GM18511 (cell line): ENCODE measurements around the gene ALDH8A1.
"Not testable (repeated sequence)": the region's sequence is repeated elsewhere in the genome, so short reads cannot be mapped to it uniquely, and the experiment has no call there.

ENCODE experiments used
- ATAC-seq: cut with Tn5 transposase; IDR thresholded peaks from one replicate; pipeline ENCODE4 v1.9.1; 2021; ENCODE audit warnings: mild to moderate bottlenecking, moderate library complexity; ENCODE audit not compliant: unreplicated experiment

Gene ALDH8A1

DNA sequence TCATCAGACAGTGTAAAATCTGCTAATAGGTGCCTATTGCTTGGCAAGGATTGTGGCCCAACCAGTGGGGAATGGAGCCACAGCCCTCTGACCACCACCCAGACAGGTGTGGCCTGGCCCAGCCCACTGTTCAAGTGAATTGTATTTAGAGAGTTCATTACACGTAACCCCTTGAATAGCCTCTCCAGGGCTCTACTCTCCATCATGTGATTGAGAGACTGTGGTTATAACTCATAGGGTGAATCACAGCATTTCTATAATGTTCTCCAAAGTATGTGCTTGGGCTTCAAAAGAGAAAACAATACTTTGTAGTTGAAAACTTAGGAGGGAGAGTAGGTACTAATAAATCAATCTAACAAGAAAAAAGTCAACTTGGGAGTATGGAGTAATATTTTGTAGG is 38.4 kb downstream of the ALDH8A1 start:
- ATAC-seq = no peak

DNA sequence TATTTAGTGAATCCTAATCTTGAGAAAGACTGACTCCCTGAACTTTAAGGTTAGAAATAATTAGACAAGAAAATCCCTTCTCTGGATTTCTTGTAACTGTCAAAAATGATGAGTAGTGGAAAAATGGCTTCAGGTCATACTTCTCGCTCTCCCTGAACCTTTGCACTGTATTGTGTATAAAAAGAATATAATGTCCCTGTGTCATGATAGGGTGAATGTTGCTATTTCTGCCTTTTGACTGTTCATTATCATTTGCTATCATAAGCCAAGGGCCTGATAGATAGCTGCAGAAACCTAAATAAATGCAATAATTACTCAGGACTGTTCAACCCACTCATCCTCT is 39.3 kb downstream of the ALDH8A1 start:
- no peak for ATAC-seq

DNA sequence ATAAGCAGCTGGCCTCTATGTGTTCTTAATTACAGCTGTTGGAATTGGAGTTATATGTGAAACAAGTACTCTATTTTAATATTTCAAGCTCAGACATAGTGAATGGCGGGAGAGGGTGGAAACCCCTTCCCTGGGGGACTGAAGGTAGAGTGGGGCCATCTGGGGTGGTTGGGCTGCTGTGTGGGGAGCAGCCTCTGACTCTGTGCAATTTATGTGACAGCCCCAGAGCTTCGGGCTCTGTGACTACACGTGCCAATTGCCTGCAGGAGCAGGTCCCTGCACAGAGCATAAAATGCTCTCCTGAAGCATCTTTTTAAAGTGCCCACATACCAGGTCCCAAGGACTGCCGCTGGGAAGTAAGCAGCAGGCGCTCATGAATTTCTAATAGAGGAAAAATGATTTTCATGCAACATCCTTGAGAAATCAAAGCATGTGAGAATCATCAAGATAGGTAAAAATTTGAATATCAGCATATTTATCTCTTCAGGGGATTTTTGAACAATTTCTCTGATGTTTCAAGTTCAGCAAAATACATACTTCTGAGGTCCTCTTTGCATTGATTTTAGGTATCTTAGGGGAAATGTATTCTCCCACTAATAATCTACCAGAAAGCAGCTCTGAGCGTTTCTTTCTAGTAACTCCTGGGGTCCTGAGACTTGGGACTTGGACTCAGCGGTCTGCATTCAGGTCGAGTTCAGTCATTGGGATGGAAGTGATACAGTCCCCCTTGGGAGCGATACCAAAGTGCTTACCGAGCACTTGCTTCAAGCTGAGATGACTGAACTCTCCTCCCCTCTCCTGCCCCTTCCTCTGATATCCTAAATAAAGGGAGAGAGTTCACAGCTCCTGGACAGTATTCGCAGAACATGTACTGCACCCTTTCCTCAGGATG is 40.0 kb downstream of the ALDH8A1 start:
- ATAC-seq = no peak

DNA sequence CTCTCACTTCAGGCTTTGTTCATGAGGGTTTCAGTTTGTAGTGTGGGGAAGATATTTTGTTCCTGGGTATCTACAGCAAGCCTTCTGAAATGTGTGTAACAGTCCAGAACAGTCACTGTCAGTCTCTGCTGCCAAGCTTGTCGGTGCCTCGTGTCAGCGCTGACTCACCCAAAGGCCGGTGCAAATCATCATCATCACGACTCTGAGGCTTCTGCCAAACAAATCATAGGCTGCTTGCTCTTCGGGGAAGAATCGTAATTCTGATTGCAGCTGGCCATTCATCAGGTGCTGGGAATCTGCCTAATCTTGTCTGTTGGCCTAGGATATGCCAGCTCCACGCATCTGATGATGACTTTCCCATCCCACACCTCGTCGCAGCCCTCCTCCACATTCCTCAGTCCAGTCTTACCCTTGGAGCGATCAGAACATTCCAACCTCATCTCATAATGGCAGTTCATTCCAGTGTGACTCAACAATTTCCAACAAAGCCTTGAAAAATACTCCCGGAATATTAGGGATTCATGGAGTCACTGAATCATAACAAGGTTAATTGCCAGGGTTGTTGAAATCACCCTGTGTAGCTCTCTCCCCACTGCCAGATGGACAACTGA is 40.9 kb downstream of the ALDH8A1 start:
- no peak for ATAC-seq

DNA sequence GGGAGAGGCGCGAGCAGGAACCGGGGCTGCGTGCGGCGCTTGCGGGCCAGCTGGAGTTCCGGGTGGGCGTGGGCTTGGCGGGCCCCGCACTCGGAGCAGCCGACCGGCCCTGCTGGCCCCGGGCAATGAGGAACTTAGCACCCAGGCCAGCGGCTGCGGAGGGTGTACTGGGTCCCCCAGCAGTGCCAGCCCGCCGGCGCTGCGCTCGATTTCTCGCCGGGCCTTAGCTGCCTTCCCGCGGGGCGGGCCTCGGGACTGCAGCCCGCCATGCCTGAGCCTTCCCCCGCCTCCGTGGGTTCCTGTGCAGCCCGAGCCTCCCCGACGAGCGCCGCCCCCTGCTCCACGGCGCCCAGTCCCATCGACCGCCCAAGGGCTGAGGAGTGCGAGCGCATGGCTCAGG is 45.2 kb downstream of the ALDH8A1 start:
- not testable (repeated sequence) for ATAC-seq

DNA sequence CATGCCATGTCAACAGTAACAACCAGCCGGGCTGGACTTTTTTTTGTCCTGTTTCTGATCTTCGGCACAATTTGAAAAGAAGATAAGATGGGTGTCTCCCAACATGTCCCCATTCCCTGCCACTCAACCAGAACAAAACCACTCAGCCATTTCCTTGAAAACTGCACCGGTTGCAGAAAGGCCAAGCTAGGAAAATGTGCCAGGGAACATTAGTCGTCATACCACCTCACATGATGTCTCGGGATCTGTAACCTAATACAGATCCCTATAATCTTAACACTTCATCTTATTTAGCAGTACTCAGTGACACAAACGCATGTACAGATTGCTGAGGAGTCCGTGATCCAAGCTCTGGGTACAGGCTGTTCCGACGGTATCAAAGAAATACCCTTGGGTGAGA is 46.5 kb downstream of the ALDH8A1 start:
- ATAC-seq = no peak

DNA sequence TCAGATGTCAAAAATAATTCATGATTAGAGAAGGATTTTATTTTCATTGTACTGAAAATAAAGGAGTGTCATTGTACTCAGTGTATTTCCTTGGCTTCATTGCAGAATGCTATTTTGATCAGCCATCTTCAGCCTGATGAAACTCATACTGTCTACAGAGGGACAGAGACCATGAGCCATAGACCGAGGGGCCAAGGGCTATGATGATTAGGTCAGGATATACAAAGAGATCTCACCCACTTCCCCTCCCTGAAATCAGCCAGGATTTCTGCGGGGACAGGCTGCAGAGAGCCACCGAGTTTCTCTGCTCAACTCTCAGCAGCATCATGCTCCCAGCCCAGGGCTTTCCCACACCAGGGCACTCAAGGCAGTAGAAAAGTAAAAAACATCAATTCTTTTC is 47.0 kb downstream of the ALDH8A1 start:
- ATAC-seq = no peak

DNA sequence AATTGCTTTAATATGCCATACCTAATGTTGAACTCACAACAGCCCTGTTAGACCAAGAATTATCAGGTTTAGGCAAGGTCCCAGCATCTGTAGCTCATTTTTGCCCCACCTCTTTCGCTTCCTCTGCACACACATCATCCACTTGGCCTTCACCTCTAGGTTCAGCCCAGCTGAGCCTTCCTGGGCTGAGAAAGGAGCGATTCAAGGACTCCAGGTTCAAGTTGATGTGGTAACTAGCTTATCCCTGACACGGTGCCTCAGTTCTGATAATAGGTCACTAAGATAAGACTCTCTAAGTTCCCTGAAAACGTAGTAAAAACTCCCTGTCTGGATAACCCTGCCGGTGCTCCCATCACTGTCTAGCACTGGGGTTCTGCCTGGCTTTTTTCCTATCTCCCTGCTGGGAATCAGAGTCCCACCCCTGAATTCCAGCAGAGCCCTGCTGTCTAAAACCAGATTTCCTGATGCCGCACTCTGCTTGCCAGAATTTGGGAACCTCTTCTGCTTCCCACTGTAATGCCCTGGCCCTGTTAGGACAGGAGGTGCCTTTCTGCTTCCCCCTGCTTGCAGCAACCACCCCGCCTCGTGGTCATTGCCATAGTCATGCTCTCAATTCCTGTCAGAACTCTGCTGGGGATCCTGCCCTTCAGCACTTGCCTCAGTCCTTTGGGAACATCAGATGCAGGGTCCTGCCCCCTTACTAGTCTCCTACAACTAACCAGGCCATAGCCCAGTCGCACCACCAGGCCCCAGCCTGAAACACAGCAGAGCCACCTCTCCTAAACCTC is 47.6 kb downstream of the ALDH8A1 start:
- no peak for ATAC-seq

DNA sequence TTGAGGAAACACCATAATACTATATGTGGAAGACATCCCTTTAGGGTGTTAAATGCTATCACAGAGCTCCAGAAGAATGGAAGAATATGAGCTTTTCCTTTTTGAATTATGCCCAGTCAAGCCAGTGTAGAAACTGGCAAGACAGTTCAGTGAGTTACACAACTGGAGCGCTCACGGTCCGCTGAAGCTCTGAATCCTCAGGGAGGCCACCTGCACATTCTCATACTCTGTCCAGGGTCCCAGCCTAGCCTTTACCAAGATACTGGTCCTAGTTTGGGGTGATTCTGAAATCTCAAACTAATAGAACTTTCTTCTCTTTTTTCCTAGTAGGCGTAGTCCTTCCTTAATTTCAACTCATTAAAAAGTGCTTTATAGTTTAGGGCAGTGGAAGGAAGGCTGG is 51.3 kb downstream of the ALDH8A1 start:
- ATAC-seq = no peak

DNA sequence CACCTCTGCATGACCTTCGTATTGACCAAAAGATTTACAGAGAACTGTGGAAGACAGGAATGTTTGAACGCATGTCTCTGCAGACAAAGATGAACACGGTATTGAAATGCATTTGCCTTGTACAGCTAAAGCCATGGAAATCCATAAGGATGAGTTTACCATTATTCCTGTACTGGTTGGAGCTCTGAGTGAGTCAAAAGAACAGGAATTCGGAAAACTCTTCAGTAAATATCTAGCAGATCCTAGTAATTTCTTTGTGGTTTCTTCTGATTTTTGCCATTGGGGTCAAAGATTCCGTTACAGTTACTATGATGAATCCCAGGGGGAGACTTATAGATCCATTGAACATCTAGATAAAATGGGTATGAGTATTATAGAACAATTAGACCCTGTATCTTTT is 51.7 kb downstream of the ALDH8A1 start:
- ATAC-seq = not testable (repeated sequence)

DNA sequence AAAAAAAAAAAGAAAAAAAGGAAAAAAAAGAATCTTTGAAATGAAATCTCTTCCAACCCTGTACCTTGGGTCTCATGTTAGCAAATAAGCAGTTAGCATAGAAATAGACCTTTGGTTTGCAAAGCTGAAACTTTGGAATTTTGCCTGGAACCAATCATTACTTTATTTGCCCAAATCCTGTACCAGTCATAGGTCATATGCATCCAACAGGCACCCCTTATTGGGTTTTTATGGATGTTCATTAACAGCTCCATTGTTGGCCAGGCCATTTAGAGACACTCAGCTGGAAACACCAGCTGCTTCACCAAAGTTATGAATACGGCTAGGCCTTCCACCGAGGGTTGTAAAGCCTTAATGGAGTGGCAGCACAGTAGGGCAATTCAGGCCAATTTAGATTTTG is 53.0 kb downstream of the ALDH8A1 start:
- no peak for ATAC-seq

DNA sequence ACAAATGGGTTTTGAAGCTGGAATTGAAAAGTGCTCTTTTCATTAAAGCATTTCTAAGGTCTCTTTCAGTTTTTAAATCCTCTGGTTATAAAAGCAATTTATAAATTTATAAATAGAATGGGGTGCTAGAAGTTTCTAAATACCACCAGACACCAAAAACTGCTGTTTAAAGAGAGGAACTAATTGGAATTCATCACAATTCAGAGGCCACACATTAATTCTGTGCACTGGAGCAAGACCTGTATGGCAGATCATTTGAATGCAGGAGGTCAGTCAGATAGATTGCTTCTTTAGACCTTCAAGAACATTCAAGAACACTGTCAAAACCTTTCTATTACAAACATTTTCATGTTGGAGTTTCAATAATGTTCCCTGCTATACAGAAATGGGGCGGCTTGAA is 55.1 kb downstream of the ALDH8A1 start:
- ATAC-seq = no peak

DNA sequence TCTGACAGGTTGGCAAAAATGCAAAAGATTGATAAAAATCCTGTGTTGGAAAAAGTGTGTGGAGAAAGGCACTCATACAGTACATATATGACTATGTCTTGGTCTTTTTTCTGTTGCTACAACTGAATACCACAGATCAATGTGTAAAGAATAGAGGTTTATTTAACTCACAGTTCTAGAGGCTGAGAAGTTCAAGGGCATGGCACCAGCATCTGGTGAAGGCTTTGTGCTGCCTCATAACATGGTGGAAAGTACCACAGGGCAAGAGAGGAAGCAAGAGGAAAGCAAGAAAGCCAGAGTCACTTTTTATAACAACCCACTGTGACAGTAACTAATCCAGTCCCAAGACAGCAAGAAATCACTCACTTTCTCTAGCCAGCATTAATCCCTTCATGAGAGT is 57.5 kb downstream of the ALDH8A1 start:
- no peak for ATAC-seq

DNA sequence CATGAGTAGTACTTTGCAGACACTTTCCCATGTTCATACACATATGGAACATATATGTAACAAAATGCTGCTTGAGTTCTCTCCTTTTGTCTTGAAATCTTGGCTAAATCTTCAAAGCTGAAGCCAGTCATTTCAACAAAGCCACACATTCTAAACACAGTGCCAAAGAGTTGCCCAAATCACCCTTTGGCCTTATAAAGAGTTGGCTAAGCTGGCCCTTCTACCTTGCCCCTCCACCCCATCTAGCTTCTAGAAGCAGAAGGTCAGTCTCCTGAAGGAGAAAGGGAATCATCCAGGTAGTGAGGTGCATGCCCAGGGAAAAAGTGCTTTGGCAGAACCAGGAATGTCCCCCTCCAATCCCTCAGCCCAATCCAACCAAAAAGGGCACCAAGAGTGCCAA is 58.3 kb downstream of the ALDH8A1 start:
- no peak for ATAC-seq

DNA sequence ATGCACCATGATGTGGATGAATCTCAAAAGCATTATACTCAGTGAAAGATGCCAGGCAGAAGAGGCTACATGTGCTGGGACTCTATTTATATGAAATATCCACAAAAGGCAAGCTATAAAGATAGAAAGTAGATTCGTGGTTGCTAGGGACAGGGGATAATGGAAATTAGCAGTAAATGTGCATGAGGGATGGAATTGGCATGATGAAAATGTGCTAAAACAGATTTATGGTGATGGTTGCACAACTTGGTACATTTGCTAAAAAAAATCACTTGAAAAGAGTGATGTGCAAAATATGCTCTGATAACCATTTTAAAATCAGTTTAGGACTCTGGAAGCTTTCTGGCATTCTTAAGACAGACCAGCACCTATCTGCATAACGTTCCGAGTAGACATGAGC is 61.6 kb downstream of the ALDH8A1 start:
- ATAC-seq = no peak

DNA sequence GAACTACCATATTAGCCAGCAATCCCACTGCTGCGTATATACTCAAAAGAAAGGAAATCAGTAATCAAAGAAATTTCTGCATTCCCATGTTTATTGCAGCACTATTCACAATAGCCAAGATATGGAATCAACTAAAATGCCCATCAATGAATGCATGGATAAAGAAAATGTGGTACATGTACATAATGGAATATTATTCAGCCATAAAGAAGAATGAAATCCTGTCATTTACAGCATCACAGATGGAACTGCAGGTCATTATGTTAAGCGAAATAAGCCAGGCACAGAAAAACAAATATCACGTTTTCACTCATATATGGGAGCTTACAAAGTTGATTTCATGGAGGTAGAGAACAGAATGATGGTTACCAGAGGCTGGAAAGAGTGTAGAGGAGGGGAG is 65.1 kb downstream of the ALDH8A1 start:
- ATAC-seq = no peak

DNA sequence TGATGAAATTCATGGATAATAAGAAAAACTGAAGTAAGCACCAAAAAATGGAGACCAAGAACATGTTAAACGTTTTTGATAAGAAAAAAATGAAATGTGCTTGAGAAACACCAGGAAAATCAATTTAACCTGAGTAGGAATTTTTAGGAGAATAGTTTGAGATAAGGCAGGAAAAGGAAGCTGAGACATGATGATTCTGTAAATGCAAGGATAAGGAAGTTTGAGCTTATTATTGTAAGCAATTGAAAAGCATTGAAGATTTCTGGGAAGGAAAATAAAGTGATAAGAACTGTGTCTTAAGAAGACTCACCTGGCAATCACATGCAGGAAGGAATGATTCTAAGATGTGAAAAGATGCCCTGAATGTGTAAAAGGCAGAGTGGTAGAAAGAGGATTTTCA is 66.6 kb downstream of the ALDH8A1 start:
- no peak for ATAC-seq

DNA sequence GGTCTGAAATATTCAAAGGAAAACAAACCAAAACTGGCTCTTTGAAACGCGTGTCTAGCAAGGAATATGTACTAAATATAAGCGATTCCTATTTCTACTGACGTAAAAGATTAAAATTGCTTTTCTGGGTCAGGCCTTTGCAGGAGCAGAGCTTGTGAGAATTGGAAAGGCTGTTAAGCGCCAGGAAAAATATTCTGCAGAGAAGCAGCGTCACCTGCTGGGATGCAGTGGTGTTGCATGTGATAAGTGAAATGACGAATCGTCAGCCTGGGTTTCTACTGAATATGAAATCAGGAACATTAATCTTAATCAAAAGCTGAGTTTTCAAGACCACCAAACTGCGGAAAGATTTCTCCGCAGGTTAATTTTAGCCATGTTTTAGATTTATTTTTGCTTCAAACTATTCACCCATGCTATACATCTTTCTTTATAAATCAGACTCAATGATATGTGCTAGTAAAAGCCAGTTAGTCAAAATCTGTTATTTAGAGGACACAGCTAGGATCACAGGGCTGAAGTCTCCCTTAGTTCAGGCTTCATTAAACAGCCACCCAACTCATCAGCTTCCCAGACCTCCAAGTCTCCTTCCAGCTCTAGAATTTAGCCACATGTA is 67.4 kb downstream of the ALDH8A1 start:
- no peak for ATAC-seq

DNA sequence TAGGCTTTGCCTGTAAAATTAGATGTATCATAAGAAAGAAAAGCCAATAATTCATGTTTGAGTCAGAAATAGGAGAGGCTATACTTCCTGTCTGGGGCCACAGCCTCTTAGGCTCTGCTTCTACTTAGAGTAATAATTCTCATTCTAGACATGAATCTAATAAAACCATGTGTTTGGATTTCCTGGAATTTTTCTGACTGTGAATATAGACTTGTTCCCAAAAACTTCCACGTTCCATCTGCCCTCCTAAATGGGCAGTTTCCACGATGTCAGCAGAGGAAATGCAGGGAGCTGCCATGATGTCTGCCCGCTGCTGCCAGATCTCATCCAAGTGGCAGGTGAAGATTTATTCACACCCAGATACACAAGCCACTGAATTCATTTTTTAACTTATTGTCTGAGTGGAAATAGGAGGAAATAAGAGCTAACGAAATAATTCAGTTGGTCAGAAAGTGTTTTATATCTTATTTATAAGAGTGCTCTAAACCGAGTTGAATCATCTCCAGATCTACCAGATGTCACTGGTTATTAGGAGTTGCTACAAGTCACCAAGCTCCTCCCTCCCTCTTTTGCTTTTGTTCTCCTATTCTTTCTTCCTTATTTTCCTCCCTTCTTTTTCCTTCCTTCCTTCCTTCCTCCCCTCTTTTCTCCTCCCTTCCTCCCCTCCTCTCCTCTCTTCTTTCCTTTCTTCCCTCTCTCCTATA is 69.3 kb downstream of the ALDH8A1 start:
- ATAC-seq = no peak

DNA sequence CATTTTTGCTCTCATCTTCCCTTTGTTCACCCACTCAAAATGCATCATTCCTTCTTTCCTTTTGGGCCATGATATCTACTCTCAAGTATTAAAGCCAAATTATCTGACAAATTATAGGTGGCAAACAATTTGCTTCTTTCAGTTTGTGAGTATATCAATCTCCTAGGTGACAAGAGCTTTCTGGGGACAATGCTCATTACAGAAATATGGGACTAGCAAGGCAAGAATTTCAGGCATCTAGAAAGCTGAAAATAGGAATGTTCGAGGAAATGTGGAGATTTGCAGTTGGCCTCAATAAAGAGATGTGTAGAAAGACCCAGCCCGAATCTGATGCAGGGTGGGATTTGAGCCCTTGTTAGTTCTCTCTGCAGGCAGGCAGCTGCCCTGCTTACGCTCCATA is 71.8 kb downstream of the ALDH8A1 start:
- no peak for ATAC-seq

DNA sequence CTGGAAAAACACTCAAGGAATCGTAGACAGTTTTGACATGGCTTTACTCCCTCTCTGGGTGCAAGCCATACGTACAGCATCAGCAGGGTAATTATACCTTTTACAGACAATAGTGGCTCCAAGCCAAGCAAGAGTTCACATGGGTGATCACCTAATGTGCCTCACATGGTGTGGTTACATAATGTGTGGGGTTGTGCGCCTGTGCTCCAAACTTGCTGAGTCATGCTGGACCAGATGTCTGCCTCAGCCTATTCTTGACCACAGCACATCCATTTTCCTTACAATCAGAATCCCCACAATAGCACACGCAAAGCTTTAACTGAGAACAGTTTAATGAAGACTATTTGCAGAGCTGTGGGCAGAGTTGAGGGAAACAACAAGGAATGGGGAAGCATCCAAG is 74.5 kb downstream of the ALDH8A1 start:
- no peak for ATAC-seq
